H1 (cell line): ENCODE measurements around the gene C1S. TPM values are rescaled to one million over a fixed set of nuclear protein-coding genes. Genes with fewer than 3 reads are reported as not detected.
A peak's percentile ranks its signal among the peaks of the same experiment; 100 is the strongest.

Experiments used
- ASH2L ChIP-seq: fragments of 200-600, 300-600 bp; sonication (generic); IDR thresholded peaks from one replicate; pipeline ENCODE4 v1.7.1; 2017; ENCODE audit warnings: low read length
- BCL11A ChIP-seq, 2 experiments: IDR thresholded peaks; one replicate each; pipeline ENCODE4 v1.6.1; 2011; ENCODE audit warnings: low read depth in 2 of 2, low read length in 2 of 2, mild to moderate bottlenecking in 2 of 2
- CBX5 ChIP-seq: fragments of 300-800, 300-1000 bp; sonication (generic); IDR thresholded peaks from 2 replicates; pipeline ENCODE4 v1.7.1; 2016; ENCODE audit warnings: antibody characterized with exemption, low read length, low read depth
- CHD1 ChIP-seq: IDR thresholded peaks from 2 replicates; pipeline ENCODE4 v1.6.1; 2012; ENCODE audit warnings: low read depth, low read length, improper control_type of control experiment
- CHD2 ChIP-seq: IDR thresholded peaks from 2 replicates; pipeline ENCODE4 v1.6.1; 2012; ENCODE audit warnings: low read length, improper control_type of control experiment
- CREB1 ChIP-seq: IDR thresholded peaks from 2 replicates; pipeline ENCODE4 v1.6.1; 2012; ENCODE audit warnings: inconsistent platforms
- EGR1 ChIP-seq: IDR thresholded peaks from 2 replicates; pipeline ENCODE4 v1.6.1; 2011; ENCODE audit warnings: low read depth, low read length, borderline replicate concordance
- FOSL1 ChIP-seq: IDR thresholded peaks from 2 replicates; pipeline ENCODE4 v1.6.1; 2011; ENCODE audit warnings: mild to moderate bottlenecking, low read depth, low read length, moderate library complexity; ENCODE audit not compliant: insufficient read depth
- GTF2F1 ChIP-seq: IDR thresholded peaks from 2 replicates; pipeline ENCODE4 v1.6.1; 2012; ENCODE audit warnings: low read depth, low read length, improper control_type of control experiment, borderline replicate concordance
- HDAC6 ChIP-seq: IDR thresholded peaks from one replicate; pipeline ENCODE4 v1.7.1; 2012; ENCODE audit warnings: low read depth, mild to moderate bottlenecking, inconsistent platforms, low read length, moderate library complexity
- KDM5A ChIP-seq: fragments of 200-600 bp; IDR thresholded peaks from 2 replicates; pipeline ENCODE4 v1.7.1; 2012; ENCODE audit warnings: mild to moderate bottlenecking, low read length, inconsistent platforms, mixed read lengths
- POLR2AphosphoS5 ChIP-seq: IDR thresholded peaks from 2 replicates; pipeline ENCODE4 v1.6.1; 2011; ENCODE audit warnings: low read depth, low read length
- RFX5 ChIP-seq: IDR thresholded peaks from 2 replicates; pipeline ENCODE4 v1.6.1; 2011; ENCODE audit warnings: low read depth, low read length, improper control_type of control experiment, borderline replicate concordance
- SP1 ChIP-seq: IDR thresholded peaks from 2 replicates; pipeline ENCODE4 v1.6.1; 2011; ENCODE audit warnings: low read depth, low read length
- TAF1 ChIP-seq: IDR thresholded peaks from 2 replicates; pipeline ENCODE4 v1.6.1; 2011; ENCODE audit warnings: mild to moderate bottlenecking, low read depth, low read length
- TEAD4 ChIP-seq: IDR thresholded peaks from 2 replicates; pipeline ENCODE4 v1.6.1; 2012; ENCODE audit warnings: low read depth, low read length, inconsistent platforms, mixed read lengths
- polyA plus RNA-seq, 7 experiments: library from polyadenylated mRNA; depleted of rRNA in 3 of 7; stranded (reverse) in 5 of 7; unstranded in 2 of 7; fragments of >200 nt in 5 of 7; fragments of 200-250 nt in 2 of 7; gene quantifications; 1 replicate in 5 of 7; 2 replicates in 1 of 7; 4 replicates in 1 of 7; pipeline versions ENCODE4 v1.2.1 to v1.2.3, GENCODE V29; 2011 to 2013; ENCODE audit warnings: missing spikeins in 2 of 7, mixed read lengths in 2 of 7
- total RNA-seq: library from RNA; stranded (reverse); fragmentation: NEBNext Ultra II Directional; extraction: Animal tissue kit (Norgen Biotek cat#: 25700); gene quantifications from 2 replicates; pipeline ENCODE4 v1.2.1, GENCODE V29; 2021
- TF ChIP-seq, protein P1 (sequence below): IDR thresholded peaks from 2 replicates; pipeline ENCODE4 v1.6.1; 2011; ENCODE audit warnings: low read depth, mild to moderate bottlenecking, low read length; ENCODE audit not compliant: insufficient read depth
- TF ChIP-seq, protein P2 (sequence below): IDR thresholded peaks from 2 replicates; pipeline ENCODE4 v1.6.1; 2012; ENCODE audit warnings: low read length, inconsistent platforms

The C1S gene
- total and polyA plus RNA-seq, 2 of the 8 experiments (the other 6 are each of a cell fraction or from before 2014, with no cell fraction given), result 4.4 to 7.3 TPM

DNA sequence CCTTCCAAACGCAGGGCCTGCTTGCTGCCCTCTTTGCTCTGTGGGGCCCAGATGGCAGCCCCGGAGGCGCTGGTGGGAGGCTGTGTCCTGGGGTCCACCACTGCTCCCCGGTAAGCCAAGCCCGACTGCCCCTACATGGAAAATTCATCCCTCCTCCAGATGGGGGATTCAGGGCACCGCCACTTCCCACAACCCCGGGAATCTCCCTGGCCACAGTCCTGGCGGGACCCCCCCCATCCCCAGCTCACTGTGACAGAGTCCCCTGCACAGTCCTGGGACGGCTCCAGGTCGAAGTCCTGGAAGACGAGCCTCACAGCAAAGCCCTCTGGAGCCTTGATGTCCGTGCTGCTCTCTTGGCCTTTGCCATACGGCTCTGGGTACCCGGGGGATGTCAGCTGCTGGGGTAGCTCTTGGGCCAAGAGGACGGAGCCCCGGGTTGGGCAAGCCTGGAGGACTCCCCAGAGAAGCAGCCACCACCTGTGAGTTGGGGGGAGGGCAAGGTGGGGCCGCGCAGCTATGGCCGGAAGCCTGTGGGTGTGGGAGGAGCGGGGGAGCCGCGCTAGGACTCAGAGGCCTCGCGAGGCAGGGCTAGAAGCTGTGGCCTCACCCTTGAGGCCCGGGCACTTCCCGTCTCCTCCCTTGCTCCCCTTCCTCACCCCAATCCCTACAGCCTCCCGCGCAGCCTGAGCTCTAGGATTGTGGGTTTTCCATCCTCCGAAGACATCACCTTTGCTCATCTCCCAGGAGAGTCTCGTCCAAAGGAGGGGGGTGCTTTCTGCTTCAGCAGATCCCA is 47.7 kb downstream of the C1S start (continued):
- TF ChIP-seq KDM5A (no peak), TEAD4 (no peak), CBX5 (no peak), CHD2 (peak; percentile 80), ASH2L (peak; percentile 57), SP1 (no peak), BCL11A (IDR thresholded peaks at IDR 0.05; ENCODE audit: low read depth in 2 of 2, low read length in 2 of 2) (no peak), EGR1 (0 out of 2 replicates have a peak, but pooled peaks have one; percentile 39), RFX5 (no peak), TAF1 (0 out of 2 replicates have a peak, but pooled peaks have one; percentile 32), CHD1 (no peak), FOSL1 (no peak), CREB1 (no peak), POLR2AphosphoS5 (0 out of 2 replicates have a peak, but pooled peaks have one; percentile 55), HDAC6 (no peak), GTF2F1 (0 out of 2 replicates have a peak, but pooled peaks have one; percentile 49)
- TF ChIP-seq, protein P1, sequence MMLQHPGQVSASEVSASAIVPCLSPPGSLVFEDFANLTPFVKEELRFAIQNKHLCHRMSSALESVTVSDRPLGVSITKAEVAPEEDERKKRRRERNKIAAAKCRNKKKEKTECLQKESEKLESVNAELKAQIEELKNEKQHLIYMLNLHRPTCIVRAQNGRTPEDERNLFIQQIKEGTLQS, result no peak
- TF ChIP-seq, protein P2, sequence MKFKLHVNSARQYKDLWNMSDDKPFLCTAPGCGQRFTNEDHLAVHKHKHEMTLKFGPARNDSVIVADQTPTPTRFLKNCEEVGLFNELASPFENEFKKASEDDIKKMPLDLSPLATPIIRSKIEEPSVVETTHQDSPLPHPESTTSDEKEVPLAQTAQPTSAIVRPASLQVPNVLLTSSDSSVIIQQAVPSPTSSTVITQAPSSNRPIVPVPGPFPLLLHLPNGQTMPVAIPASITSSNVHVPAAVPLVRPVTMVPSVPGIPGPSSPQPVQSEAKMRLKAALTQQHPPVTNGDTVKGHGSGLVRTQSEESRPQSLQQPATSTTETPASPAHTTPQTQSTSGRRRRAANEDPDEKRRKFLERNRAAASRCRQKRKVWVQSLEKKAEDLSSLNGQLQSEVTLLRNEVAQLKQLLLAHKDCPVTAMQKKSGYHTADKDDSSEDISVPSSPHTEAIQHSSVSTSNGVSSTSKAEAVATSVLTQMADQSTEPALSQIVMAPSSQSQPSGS, result no peak
